HepG2 (cell line): ENCODE measurements around the gene THUMPD2. TPM values are rescaled to one million over a fixed set of nuclear protein-coding genes. Genes with fewer than 3 reads are reported as not detected.
A peak's percentile ranks its signal among the peaks of the same experiment; 100 is the strongest.

Source experiments
- CREM ChIP-seq, 2 experiments: sonication (generic) in 1 of 2; formaldehyde crosslinking in 1 of 2; IDR thresholded peaks; 2 replicates each; pipeline versions ENCODE4 v1.4.0 to v1.6.1; 2016 to 2020; ENCODE audit warnings: antibody characterized with exemption in 1 of 2, mild to moderate bottlenecking in 1 of 2, missing genetic modification reagents in 1 of 2
- IKZF4 ChIP-seq: sonication (generic); formaldehyde crosslinking; IDR thresholded peaks from 2 replicates; pipeline ENCODE4 v1.5.1; 2020; ENCODE audit warnings: borderline replicate concordance, mild to moderate bottlenecking, low read depth, missing genetic modification reagents; ENCODE audit errors: not compliant biosample characterization
- MBD4 ChIP-seq: IDR thresholded peaks from 2 replicates; pipeline ENCODE4 v1.6.1; 2012; ENCODE audit warnings: low read length, inconsistent platforms, borderline replicate concordance
- MTF2 ChIP-seq: sonication (generic); formaldehyde crosslinking; IDR thresholded peaks from 2 replicates; pipeline ENCODE4 v1.5.0; 2020; ENCODE audit warnings: missing genetic modification reagents, borderline replicate concordance
- ZKSCAN5 ChIP-seq: sonication (generic); formaldehyde crosslinking; IDR thresholded peaks from 2 replicates; pipeline ENCODE4 v1.5.1; 2020; ENCODE audit warnings: mild to moderate bottlenecking, missing genetic modification reagents
- ZNF292 ChIP-seq: sonication (generic); formaldehyde crosslinking; IDR thresholded peaks from 2 replicates; pipeline ENCODE4 v1.8.1; 2022; ENCODE audit warnings: mild to moderate bottlenecking, low read depth, missing genetic modification reagents, borderline replicate concordance
- ZNF484 ChIP-seq: sonication (generic); formaldehyde crosslinking; IDR thresholded peaks from 2 replicates; pipeline ENCODE4 v1.5.1; 2020; ENCODE audit warnings: mild to moderate bottlenecking, low read depth, missing genetic modification reagents, borderline replicate concordance
- ZNF720 ChIP-seq: sonication (generic); formaldehyde crosslinking; IDR thresholded peaks from 2 replicates; pipeline ENCODE4 v1.4.0; 2020; ENCODE audit warnings: missing genetic modification reagents
- polyA plus RNA-seq, 8 experiments: library from polyadenylated mRNA; depleted of rRNA in 3 of 8; stranded (reverse) in 7 of 8; unstranded in 1 of 8; fragments of >200 nt; fragmentation: Illumina TruSeq in 4 of 8; extraction: Trizol in 4 of 8; gene quantifications; 2 replicates each; pipeline versions ENCODE4 v1.2.1 to v1.2.3, GENCODE V29; 2011 to 2016; ENCODE audit warnings: low read depth in 4 of 8, missing spikeins in 1 of 8, mixed read lengths in 1 of 8; ENCODE audit not compliant: insufficient read depth in 1 of 8
- total RNA-seq, 5 experiments: library from RNA; depleted of rRNA; stranded (reverse); fragments of >200 nt; fragmentation: Illumina TruSeq; extraction: Trizol; gene quantifications; 2 replicates each; pipeline ENCODE4 v1.2.3, GENCODE V29; 2016; ENCODE audit warnings: low read depth in 1 of 5
- TF ChIP-seq, protein P1 (sequence below): sonication (generic); formaldehyde crosslinking; IDR thresholded peaks from 2 replicates; pipeline ENCODE4 v1.5.1; 2020; ENCODE audit warnings: missing genetic modification reagents, mild to moderate bottlenecking, borderline replicate concordance
- TF ChIP-seq, protein P2 (sequence below): sonication (generic); formaldehyde crosslinking; IDR thresholded peaks from 2 replicates; pipeline ENCODE4 v1.5.0; 2020; ENCODE audit warnings: missing genetic modification reagents
- TF ChIP-seq, protein P3 (sequence below): sonication (generic); formaldehyde crosslinking; IDR thresholded peaks from 2 replicates; pipeline ENCODE4 v1.4.0; 2020; ENCODE audit warnings: mild to moderate bottlenecking, missing genetic modification reagents, borderline replicate concordance
- TF ChIP-seq, protein P4 (sequence below): sonication (generic); formaldehyde crosslinking; IDR thresholded peaks from 2 replicates; pipeline ENCODE4 v1.4.0; 2020; ENCODE audit warnings: missing genetic modification reagents
- TF ChIP-seq, protein P5 (sequence below): sonication (generic); formaldehyde crosslinking; IDR thresholded peaks from 2 replicates; pipeline ENCODE4 v1.5.0; 2020; ENCODE audit warnings: mild to moderate bottlenecking, missing genetic modification reagents, borderline replicate concordance

Gene THUMPD2
- total and polyA plus RNA-seq, 2 of the 13 experiments (the other 11 are each of a cell fraction or from before 2014, with no cell fraction given) = 11.8 to 15.6 TPM

DNA sequence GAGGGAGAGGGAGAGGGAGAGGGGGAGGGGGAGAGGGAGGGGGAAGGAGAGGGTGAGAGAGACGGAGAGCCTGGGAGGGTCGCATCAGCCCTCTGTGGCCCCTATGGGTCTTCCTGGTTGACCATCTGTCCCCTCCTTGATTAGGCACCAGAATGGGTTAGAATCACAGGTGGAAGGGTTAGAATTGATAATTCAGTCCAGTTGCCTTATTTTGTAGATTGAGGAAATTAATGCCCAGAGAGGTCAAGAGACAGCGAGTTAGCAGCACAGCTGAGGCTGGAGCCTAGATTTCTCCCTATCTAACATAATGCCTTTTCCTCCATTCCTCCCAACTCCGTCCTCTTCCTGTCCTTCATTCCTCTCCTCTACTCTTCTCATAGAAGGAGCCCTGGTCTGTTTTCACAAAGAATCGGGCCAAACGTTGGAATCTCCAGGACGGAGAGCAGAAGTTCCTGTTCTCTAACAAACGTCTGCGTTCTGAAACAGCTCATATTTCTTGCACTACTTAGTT lies 338 bp upstream of the THUMPD2 start (continued):
- TF ChIP-seq ZNF484 (CRISPR knock-in tag) (no peak), ZNF720 (CRISPR knock-in tag) (no peak), CREM (IDR thresholded peaks at IDR 0.05) (no peak), CREM (CRISPR knock-in tag; IDR thresholded peaks at IDR 0.05) (no peak), ZNF292 (CRISPR knock-in tag) (peak; percentile 21; the same call in 1 of the 2 replicates), ZKSCAN5 (CRISPR knock-in tag) (no peak), MTF2 (CRISPR knock-in tag) (no peak), MBD4 (no peak), IKZF4 (CRISPR knock-in tag) (no peak)
- TF ChIP-seq, protein P1, sequence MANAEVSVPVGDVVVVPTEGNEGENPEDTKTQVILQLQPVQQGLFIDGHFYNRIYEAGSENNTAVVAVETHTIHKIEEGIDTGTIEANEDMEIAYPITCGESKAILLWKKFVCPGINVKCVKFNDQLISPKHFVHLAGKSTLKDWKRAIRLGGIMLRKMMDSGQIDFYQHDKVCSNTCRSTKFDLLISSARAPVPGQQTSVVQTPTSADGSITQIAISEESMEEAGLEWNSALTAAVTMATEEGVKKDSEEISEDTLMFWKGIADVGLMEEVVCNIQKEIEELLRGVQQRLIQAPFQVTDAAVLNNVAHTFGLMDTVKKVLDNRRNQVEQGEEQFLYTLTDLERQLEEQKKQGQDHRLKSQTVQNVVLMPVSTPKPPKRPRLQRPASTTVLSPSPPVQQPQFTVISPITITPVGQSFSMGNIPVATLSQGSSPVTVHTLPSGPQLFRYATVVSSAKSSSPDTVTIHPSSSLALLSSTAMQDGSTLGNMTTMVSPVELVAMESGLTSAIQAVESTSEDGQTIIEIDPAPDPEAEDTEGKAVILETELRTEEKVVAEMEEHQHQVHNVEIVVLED = 0 out of 2 replicates have a peak, but pooled peaks have one; percentile 7
- TF ChIP-seq, protein P2, sequence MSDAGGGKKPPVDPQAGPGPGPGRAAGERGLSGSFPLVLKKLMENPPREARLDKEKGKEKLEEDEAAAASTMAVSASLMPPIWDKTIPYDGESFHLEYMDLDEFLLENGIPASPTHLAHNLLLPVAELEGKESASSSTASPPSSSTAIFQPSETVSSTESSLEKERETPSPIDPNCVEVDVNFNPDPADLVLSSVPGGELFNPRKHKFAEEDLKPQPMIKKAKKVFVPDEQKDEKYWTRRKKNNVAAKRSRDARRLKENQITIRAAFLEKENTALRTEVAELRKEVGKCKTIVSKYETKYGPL (CRISPR knock-in tag) = no peak
- TF ChIP-seq, protein P3, sequence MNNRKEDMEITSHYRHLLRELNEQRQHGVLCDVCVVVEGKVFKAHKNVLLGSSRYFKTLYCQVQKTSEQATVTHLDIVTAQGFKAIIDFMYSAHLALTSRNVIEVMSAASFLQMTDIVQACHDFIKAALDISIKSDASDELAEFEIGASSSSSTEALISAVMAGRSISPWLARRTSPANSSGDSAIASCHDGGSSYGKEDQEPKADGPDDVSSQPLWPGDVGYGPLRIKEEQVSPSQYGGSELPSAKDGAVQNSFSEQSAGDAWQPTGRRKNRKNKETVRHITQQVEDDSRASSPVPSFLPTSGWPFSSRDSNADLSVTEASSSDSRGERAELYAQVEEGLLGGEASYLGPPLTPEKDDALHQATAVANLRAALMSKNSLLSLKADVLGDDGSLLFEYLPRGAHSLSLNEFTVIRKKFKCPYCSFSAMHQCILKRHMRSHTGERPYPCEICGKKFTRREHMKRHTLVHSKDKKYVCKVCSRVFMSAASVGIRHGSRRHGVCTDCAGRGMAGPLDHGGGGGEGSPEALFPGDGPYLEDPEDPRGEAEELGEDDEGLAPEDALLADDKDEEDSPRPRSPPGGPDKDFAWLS (CRISPR knock-in tag) = no peak
- TF ChIP-seq, protein P4, sequence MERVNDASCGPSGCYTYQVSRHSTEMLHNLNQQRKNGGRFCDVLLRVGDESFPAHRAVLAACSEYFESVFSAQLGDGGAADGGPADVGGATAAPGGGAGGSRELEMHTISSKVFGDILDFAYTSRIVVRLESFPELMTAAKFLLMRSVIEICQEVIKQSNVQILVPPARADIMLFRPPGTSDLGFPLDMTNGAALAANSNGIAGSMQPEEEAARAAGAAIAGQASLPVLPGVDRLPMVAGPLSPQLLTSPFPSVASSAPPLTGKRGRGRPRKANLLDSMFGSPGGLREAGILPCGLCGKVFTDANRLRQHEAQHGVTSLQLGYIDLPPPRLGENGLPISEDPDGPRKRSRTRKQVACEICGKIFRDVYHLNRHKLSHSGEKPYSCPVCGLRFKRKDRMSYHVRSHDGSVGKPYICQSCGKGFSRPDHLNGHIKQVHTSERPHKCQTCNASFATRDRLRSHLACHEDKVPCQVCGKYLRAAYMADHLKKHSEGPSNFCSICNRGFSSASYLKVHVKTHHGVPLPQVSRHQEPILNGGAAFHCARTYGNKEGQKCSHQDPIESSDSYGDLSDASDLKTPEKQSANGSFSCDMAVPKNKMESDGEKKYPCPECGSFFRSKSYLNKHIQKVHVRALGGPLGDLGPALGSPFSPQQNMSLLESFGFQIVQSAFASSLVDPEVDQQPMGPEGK = no peak
- TF ChIP-seq, protein P5, sequence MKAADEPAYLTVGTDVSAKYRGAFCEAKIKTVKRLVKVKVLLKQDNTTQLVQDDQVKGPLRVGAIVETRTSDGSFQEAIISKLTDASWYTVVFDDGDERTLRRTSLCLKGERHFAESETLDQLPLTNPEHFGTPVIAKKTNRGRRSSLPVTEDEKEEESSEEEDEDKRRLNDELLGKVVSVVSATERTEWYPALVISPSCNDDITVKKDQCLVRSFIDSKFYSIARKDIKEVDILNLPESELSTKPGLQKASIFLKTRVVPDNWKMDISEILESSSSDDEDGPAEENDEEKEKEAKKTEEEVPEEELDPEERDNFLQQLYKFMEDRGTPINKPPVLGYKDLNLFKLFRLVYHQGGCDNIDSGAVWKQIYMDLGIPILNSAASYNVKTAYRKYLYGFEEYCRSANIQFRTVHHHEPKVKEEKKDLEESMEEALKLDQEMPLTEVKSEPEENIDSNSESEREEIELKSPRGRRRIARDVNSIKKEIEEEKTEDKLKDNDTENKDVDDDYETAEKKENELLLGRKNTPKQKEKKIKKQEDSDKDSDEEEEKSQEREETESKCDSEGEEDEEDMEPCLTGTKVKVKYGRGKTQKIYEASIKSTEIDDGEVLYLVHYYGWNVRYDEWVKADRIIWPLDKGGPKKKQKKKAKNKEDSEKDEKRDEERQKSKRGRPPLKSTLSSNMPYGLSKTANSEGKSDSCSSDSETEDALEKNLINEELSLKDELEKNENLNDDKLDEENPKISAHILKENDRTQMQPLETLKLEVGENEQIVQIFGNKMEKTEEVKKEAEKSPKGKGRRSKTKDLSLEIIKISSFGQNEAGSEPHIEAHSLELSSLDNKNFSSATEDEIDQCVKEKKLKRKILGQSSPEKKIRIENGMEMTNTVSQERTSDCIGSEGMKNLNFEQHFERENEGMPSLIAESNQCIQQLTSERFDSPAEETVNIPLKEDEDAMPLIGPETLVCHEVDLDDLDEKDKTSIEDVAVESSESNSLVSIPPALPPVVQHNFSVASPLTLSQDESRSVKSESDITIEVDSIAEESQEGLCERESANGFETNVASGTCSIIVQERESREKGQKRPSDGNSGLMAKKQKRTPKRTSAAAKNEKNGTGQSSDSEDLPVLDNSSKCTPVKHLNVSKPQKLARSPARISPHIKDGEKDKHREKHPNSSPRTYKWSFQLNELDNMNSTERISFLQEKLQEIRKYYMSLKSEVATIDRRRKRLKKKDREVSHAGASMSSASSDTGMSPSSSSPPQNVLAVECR (CRISPR knock-in tag) = no peak
